GM21381 (cell line): Measurements from ENCODE around the gene CAP2.

Source experiments
- ATAC-seq: cut with Tn5 transposase; IDR thresholded peaks from one replicate; pipeline ENCODE4 v1.9.1; 2021; ENCODE audit warnings: mild to moderate bottlenecking, moderate library complexity; ENCODE audit not compliant: unreplicated experiment

CAP2 gene

DNA sequence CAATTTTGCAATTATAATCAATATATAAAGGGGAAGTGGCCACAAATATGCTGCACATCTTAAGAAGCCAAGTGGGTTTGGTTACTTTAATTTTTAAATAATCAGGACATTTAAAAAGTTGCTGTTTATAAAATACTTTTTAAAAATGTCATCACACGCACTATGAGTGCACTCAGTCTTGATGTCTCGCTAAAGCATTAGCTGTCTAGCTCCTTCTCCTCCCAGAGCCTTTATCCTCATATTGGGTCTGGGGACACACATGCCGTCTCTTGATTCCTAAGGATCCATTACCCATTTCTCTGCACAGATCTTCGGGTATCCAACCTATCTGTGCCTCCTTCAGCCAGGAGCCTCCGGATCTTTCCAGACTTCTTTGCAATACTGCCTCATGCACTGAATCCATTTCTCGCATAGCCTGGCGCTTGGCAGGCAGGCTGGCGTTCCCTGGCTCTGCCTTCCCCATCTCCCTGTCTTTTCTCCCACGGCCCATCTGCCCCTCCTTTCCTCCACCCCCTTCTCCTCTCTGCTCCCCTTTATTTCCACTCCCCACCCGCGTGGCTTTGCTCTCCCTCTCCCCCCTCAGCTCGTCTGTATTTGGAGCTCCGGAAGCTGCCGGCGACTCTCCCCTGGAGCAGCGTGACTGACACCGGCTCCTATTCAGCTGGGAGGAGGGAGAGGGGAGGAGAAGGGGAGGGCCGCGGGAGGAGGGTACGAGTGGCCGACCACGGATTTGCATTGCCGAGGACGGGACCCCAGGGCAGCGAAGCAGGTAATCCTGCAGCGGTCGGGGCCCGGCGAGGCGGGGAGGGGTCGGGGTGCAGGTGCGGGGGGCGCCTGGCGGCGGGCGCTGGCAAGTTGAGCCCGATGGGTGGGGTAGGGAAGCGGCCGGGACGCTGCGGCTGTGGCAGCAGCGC is at the start of gene CAP2:
TSS of gene CAP2 (plus strand) at position 618 of the 914 bp plus-strand sequence. CDS start 27,961 bp downstream, outside the sequence.
- ATAC-seq: no peak

GRCh38 chr6:17347012-17347411 is 46.4 kb upstream of the CAP2 start:
- ATAC-seq: no peak

GRCh38 chr6:17349427-17349826 is 44.0 kb upstream of the CAP2 start:
- ATAC-seq: no peak

DNA sequence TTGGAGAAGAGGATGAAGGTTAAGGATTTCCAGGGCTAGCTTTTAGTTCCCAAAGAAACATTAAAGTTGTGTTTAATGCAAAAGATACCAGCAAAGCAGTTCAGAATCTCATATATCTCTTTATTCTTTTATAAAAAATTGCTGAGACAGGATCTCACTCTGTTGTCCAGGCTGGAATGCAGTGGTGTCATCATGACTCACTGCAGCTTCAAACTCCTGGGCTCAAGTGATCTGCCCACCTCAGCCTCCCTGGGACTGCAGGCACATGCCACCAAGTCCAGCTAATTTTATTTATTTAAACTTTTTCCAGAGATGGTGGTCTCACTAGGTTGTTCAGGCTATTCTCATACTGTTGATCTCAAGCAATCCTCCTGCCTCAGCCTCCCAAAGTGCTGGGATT is 41.1 kb upstream of the CAP2 start:
- ATAC-seq: no peak

DNA sequence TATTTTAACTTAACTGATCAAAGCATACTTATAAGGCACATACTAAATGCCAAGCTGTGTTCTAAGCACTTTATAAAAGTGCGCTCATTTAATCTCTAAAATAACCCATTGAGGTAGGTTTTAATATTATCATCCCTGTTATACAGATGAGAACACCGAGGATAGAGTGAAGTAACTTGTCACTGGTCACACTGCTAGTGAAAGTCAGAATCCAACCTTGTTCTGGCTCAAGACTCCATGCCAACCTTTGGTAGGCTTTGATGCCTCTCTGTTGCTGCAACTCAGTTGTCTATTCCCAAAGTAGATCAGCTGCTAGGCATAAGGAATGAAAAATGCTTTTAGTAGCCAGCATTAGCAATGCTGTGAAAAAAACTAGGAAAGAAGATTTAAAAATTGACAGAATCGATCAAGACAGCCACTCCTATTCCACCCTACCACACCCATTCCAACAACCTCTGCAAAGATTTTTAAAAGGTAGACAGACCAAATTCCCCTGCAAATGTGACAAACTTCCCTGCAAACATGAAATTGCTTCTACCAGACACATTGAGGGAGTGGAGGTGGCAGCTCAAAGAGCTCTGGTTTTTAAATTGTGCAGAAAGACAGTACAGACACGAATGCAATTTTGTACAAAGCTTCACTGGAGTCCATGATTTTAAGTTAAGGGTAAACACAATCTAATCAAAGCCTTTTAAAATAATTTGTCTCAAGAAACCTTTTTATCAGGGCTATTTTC is 39.8 kb upstream of the CAP2 start:
- no peak for ATAC-seq

- ATAC-seq: no peak
These were observed 38.5 kb upstream of the CAP2 start for GRCh38 chr6:17354700-17355403.

DNA sequence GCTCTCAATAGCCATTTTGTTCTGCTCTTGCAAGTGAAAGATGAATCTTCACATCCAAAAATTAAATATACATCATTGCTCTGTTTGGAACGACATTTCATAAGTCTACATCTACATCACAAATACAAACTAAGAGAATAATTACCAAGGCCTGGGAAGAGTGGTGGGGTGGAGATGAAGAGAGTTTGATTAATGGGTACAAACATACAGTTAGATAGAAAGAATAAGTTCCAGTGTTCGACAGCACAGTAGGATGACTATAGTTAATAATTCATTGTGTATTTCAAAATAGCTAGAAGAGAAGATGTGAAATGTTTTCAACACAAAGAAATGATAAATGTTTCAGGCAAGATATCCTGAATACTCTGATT is 38.0 kb upstream of the CAP2 start:
- no peak for ATAC-seq

DNA sequence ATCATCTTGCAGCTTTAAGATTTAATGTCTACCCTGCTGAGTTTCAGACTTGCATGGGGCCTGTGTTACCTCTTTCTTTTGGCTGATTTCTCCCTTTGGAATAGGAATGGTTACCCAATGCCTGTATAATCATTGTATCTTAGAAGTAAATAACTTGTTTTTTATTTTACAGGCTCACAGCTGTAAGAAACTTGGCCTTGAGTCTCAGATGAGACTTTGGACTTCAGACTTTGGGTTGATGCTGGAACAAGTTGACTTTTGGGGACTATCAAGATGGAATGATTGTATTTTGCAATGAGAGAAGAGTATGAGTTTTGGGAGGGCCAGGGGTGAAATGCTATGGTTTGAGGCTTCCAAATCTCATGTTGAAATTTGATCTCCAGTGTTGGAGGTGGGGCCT is 34.9 kb upstream of the CAP2 start:
- no peak for ATAC-seq

DNA sequence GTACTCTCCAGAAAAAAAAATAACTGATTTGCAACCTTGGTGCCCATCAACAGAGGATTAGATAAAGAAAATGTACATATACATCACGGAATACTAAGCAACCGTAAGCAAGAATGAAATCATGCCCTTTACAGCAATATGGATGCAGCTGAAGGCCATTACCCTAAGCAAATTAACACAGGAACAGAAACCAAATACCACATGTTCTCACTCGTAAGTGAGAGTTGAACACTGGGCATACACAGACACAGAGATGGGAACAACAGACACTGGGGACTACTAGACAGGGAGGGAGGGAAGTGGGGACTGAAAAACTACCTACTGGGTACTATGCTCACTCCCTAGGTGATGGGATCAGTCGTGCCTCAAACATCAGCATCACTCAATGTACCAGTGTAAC is 32.8 kb upstream of the CAP2 start:
- no peak for ATAC-seq

- no peak for ATAC-seq
These were observed 32.4 kb upstream of the CAP2 start for GRCh38 chr6:17361013-17361412.

DNA sequence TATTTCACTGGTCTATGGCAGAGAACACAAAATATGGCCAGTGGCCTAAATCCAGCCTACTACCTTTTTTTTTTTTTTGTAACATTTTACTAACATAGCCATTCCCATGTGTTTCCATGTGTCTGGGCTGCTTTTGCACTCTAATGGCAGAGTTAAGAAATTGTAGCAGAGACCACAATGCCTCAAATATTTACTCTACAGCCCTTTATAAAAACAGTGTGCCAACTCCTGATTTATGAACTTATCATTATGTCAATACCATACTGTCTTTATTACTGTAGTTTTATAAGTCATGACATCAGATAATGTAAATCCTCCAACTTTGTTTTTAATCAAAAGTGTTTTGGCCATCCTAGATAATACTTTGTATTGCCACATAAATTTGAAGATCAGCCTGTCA is 27.4 kb upstream of the CAP2 start:
- ATAC-seq: no peak

- no peak for ATAC-seq
These were observed 25.5 kb upstream of the CAP2 start for GRCh38 chr6:17367868-17368267.

DNA sequence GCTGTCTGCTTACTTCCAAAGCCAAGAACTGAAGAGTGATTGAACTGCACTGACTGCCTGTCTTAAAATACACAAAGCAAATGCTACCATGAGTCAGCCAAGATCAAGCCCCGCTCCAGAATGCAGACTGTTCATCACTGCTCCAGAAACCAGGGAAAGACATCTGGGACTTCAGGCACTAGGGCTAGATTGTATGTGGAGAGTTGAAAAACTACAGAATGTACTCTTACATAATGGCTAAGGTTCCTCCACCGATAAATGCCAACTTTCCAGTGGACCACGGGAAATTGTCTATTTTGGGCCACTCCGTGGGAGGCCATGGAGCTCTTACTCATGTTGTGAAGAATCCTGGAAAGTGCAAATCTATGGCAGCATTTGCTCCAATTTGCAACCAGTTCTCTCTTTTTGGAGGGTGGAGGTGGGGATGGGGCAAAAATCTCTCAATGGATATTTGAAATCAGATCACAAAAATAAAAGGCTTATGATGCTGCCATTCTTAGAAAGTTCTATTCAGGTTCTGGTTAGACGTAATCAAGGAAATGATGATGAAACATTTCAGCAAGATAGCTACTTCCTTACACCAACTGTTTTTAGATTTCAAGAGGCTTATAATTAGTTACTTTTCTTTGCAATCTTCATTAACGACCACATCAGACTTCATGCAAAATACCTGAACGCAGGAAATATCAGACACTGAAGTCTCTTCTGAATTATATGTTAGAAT is 11.8 kb upstream of the CAP2 start:
- ATAC-seq: no peak

DNA sequence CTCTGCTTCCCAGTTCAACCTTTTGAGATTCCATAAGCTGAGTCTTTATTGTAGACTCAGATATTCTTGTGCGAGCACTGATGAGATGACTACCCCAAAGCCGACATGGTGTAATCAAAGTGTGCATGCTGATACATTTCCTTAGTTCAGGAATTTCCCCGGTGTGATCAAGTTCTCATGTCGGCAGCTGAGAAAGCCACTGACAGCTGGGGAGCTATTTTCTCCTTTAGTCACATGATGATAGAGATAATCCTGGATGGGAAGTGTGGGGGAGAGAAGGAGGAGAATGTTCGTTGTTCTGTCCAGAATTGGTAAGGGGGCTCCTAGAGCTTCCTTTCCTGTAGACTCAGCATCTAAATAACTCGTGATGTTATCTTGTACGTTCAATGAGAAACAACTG is 7.7 kb upstream of the CAP2 start:
- no peak for ATAC-seq

DNA sequence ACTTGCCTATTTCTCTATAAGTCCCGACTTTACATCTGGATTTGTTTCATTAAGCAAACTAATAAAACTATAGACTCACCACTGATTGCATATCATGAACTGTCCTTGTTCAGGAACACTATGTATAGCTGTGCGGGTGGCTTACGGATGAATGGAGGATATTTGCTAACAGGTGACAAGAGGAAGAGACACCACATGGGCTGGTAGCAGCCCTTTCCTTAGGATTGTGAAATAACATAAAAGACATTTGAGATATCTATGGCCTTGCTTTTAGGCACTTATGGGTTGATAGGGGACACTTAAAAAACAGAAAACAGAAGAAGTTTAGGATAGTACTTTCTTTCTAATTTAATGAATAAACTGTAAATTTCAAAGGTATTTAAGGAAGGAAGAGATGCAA is 5.0 kb upstream of the CAP2 start:
- ATAC-seq: no peak

- ATAC-seq: no peak
These were observed 4.0 kb upstream of the CAP2 start for GRCh38 chr6:17389274-17389847.

- ATAC-seq: no peak
These were observed 3.1 kb upstream of the CAP2 start for GRCh38 chr6:17390276-17390675.

GRCh38 chr6:17391976-17392375 is 1.4 kb upstream of the CAP2 start:
- ATAC-seq: no peak

DNA sequence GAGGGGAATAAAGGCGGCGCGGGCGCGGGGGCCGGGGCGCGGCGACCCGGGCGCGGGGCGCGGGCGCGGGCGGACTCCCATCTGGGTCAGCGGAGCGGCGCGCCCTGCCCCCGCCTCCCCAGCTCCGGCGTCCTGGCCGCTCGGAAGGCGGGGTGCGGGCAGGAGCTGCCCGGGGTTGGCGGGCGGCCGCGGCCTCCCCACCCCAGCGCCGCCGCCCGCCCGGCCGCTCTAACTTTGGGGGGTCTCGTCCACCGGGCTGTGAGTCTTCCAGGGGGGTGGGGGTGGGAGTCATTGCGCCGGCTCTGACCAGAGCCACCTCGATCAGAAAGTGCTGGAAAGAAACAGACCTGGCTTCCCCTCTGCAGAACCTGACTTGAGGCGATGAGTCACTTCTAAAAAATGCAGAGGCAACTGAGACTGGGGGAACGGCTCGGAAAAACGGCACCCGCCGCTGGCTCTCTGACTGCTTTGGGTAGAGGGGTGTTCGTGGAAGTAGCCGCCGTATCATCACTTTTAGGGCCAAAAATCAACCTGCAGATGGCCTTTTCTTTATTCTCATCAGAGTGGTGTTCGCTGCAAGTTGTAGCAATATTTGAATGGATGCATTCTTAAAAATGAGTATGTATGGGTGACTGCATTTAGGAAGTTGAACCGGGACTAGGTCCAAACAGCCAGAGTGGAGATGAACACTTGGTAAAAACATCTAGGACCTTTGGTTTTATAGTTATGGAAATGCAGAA is 667 bp downstream of the CAP2 start:
- no peak for ATAC-seq

DNA sequence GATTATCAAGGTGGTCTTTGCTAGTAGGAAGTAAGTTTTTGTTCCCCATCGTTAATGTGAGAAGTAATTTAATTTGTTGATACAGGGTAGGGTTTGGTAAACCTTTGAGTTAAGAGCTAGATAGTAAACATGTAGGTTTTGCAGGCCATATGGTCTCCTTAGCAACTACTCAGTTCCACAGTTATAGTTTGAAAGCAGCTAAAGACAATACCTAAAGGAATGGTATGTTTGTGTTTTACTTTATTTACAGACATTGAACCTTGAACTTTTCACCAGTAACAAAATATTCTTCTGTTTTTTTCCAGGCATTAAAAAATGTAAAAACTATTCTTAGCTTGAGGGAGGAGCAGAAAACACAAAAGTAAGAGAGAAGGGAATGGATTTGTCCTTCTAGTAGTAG is 1.7 kb downstream of the CAP2 start:
- ATAC-seq: no peak
